Activated CD4-positive, alpha-beta memory T cell treated with anti-CD3 and anti-CD28 coated beads for 36 hours (primary cell): ENCODE results near the gene CDC27. TPM values are rescaled to one million over a fixed set of nuclear protein-coding genes. Genes with fewer than 3 reads are reported as not detected.
A peak's percentile ranks its signal among the peaks of the same experiment; 100 is the strongest.

ENCODE experiments used
- CTCF ChIA-PET: fragments of 350-600 bp; sonication (Branson Sonifier 250); formaldehyde crosslinking; loops from one replicate; lab custom pipeline; 2021; ENCODE audit warnings: antibody characterized with exemption, inconsistent platforms; lab: Charles Lee
- POLR2A ChIA-PET: fragments of 350-600 bp; sonication (Branson Sonifier 250); formaldehyde crosslinking; loops from one replicate; lab custom pipeline; 2021; ENCODE audit warnings: antibody characterized with exemption; lab: Charles Lee
- DNase-seq: peaks from one replicate; pipeline ENCODE4 v3.0.0-alpha.2; 2020
- H3K27ac Mint-ChIP-seq: one replicate; pipeline ENCODE4 v1.8.0; 2021; ENCODE audit warnings: mixed read lengths
- H3K27me3 Mint-ChIP-seq: one replicate; pipeline ENCODE4 v1.8.0; 2021; ENCODE audit warnings: mixed read lengths
- H3K36me3 Mint-ChIP-seq: one replicate; pipeline ENCODE4 v1.8.0; 2021; ENCODE audit warnings: mixed read lengths
- H3K4me1 Mint-ChIP-seq: one replicate; pipeline ENCODE4 v1.8.0; 2021; ENCODE audit warnings: low read depth, mixed read lengths
- H3K4me3 Mint-ChIP-seq: one replicate; pipeline ENCODE4 v1.8.0; 2021; ENCODE audit warnings: mild to moderate bottlenecking, mixed read lengths
- H3K9me3 Mint-ChIP-seq: one replicate; pipeline ENCODE4 v1.8.0; 2021; ENCODE audit warnings: mixed read lengths
- intact Hi-C: fragments of 100-400 bp; cut with micrococcal nuclease; formaldehyde crosslinking; loops from one replicate; pipeline ENCODE4 v1.15.1; 2023
- total RNA-seq, 2 experiments: library from RNA; stranded (reverse); gene quantifications; one replicate each; pipeline ENCODE4 v1.2.3, GENCODE V29; 2021

Gene CDC27
- total RNA-seq, 2 experiments from 2014 or later, result 113 to 133 TPM

- peak overlapping the region; percentile 95 for H3K27ac Mint-ChIP-seq
- peak overlapping the region; percentile 57 for H3K4me3 Mint-ChIP-seq
- no peaks in the 10 kb centered on the region for H3K36me3 Mint-ChIP-seq
- ChIA-PET POLR2A (interaction anchor here (1.0 to 2.7 kb wide), 2 partner anchors 15 kb away, joined by 6 to 15 read pairs; partner anchors contain the start of gene CDC27), CTCF (interaction anchor here (0.8 to 1.6 kb wide), 6 partner anchors 14 to 107 kb away, joined by 3 to 6 read pairs (median 3); no protein-coding TSS in a partner anchor)
- intact Hi-C loops, result loop anchor here (1.0 to 10.0 kb wide), 3 partner anchors 15 to 1990 kb away; partner anchors contain the start of gene CDC27
- no peaks in the 10 kb centered on the region for H3K9me3 Mint-ChIP-seq
- H3K4me1 Mint-ChIP-seq, result peaks cover 59% of the 10 kb centered on the region
- no peaks in the 10 kb centered on the region for H3K27me3 Mint-ChIP-seq
- DNase-seq, result peak; percentile 60
Observed at GRCh38 chr17:47204722-47205418, 15.8 kb upstream of the CDC27 start.

GRCh38 chr17:47203984-47204721 is 15.1 kb upstream of the CDC27 start:
- H3K4me3 Mint-ChIP-seq, result peak overlapping the region; percentile 57
- peaks cover 61% of the 10 kb centered on the region for H3K4me1 Mint-ChIP-seq
- H3K36me3 Mint-ChIP-seq, result no peaks in the 10 kb centered on the region
- peak overlapping the region; percentile 95 for H3K27ac Mint-ChIP-seq
- intact Hi-C loops, result loop anchor here (1.0 to 10.0 kb wide), 3 partner anchors 15 to 1991 kb away; partner anchors contain the start of gene CDC27
- ChIA-PET POLR2A (interaction anchor here (2.7 kb wide), 1 partner anchor 14 kb away, joined by 15 read pairs; the partner anchor contains the start of gene CDC27), CTCF (interaction anchor here (0.6 to 1.6 kb wide), 2 partner anchors 17 to 1015 kb away, joined by 3 to 6 read pairs; no protein-coding TSS in a partner anchor)
- no peaks in the 10 kb centered on the region for H3K9me3 Mint-ChIP-seq
- H3K27me3 Mint-ChIP-seq, result no peaks in the 10 kb centered on the region
- peak; percentile 84 for DNase-seq

DNA sequence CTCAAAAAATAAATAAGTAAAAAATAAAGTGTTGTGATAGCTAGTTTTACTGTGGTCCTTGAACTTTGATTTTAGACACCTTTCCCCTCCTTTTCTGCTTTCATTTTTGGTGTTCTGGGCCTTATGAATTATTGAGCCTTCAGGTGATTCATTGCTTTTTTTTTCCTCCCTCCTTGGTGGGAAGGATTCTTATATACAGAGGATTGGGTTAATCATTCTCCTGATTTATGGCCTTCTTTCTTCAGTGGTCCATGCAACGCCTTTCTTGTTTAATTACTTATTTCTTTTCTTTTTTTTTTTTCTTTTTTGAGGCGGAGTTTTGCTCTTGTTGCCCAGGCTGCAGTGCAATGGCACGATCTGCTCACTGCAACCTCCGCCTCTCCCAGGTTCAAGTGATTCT is 12.1 kb upstream of the CDC27 start:
- Mint-ChIP-seq H3K27me3 (no peaks in the 10 kb centered on the region), H3K27ac (no peak overlapping the region), H3K36me3 (no peaks in the 10 kb centered on the region), H3K9me3 (no peaks in the 10 kb centered on the region), H3K4me3 (no peak overlapping the region), H3K4me1 (peaks cover 41% of the 10 kb centered on the region)
- DNase-seq, result no peak
- intact Hi-C loops, result loop anchor here (10.0 kb wide), 1 partner anchor 1994 kb away; no protein-coding TSS in a partner anchor
- ChIA-PET POLR2A (no interaction called here), CTCF (interaction anchor here (0.7 kb wide), 1 partner anchor 14 kb away, joined by 3 read pairs; no protein-coding TSS in a partner anchor)

- no peaks in the 10 kb centered on the region for H3K27me3 Mint-ChIP-seq
- H3K9me3 Mint-ChIP-seq, result no peaks in the 10 kb centered on the region
- peaks cover 32% of the 10 kb centered on the region for H3K4me1 Mint-ChIP-seq
- intact Hi-C loops, result loop anchor here (10.0 kb wide), 1 partner anchor 1995 kb away; no protein-coding TSS in a partner anchor
- no peaks in the 10 kb centered on the region for H3K36me3 Mint-ChIP-seq
- ChIA-PET CTCF (no interaction called here), POLR2A (no interaction called here)
- no peak overlapping the region for H3K4me3 Mint-ChIP-seq
- no peak for DNase-seq
- no peak overlapping the region for H3K27ac Mint-ChIP-seq
Observed at GRCh38 chr17:47200325-47200664, 11.2 kb upstream of the CDC27 start.

GRCh38 chr17:47199627-47200324 is 10.7 kb upstream of the CDC27 start:
- CTCF ChIA-PET, result no interaction called here
- no peak for DNase-seq
- Mint-ChIP-seq H3K4me1 (peaks cover 27% of the 10 kb centered on the region), H3K4me3 (no peak overlapping the region), H3K36me3 (no peaks in the 10 kb centered on the region), H3K9me3 (no peaks in the 10 kb centered on the region), H3K27me3 (no peaks in the 10 kb centered on the region), H3K27ac (no peak overlapping the region)
- intact Hi-C loops, result loop anchor here (10.0 kb wide), 1 partner anchor 1995 kb away; no protein-coding TSS in a partner anchor
- POLR2A ChIA-PET, result no interaction called here

DNA sequence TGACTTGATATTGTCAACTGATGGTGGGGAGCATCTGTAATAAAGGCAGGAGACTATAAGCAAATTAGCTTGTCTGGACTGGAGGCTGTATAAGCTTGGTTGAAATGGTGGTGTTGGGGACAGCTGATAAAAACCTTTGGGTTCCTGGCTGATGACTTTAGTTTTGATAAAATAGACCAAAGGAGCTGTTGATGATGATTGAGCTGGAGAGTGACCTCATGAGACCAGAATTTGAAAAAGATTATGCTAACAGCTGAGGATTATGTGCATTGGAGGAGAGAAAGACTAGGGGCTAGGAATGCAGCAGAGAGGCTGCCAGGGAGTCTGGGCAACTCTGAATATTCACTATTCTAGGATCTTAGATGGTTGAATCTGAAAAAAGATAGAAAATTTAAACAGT is 8.7 kb upstream of the CDC27 start:
- POLR2A ChIA-PET, result interaction anchor here (0.6 to 1.0 kb wide), 2 partner anchors 9 to 33 kb away, joined by 3 read pairs; partner anchors contain the start of gene CDC27
- no peak for DNase-seq
- H3K9me3 Mint-ChIP-seq, result no peaks in the 10 kb centered on the region
- H3K36me3 Mint-ChIP-seq, result no peaks in the 10 kb centered on the region
- H3K27me3 Mint-ChIP-seq, result no peaks in the 10 kb centered on the region
- H3K27ac Mint-ChIP-seq, result no peak overlapping the region
- intact Hi-C loops, result no loop called here
- CTCF ChIA-PET, result interaction anchor here (0.8 kb wide), 1 partner anchor 118 kb away, joined by 3 read pairs; no protein-coding TSS in a partner anchor
- peaks cover 15% of the 10 kb centered on the region for H3K4me1 Mint-ChIP-seq
- H3K4me3 Mint-ChIP-seq, result no peak overlapping the region

DNA sequence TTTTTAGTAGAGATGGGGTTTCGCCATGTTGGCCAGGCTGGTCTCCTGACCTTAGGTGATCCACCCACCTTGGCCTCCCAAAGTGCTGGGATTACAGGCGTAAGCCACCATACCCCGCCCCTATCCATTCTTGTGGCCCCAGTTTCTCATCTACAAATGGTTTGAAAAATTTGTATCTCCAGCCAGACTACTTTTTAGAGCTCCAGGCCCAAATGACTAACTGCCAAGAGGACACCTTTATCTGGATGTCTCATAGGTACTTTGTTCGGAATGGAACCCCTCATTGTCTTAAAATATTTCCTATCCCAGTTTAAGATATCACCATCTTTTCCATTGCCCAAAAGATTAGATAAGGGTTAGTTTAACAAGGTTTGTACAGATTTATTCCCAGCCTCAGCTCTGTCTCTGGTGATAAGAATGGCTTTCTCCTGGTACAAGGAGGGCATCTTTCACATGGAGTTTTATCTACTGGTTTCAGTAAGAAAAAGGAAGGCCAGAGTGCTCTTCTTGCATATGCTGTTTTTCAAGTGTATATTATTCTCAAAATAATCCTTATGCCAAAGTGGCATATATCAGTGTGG is 4.9 kb upstream of the CDC27 start:
- H3K4me1 Mint-ChIP-seq, result peaks cover 23% of the 10 kb centered on the region
- POLR2A ChIA-PET, result no interaction called here

DNA sequence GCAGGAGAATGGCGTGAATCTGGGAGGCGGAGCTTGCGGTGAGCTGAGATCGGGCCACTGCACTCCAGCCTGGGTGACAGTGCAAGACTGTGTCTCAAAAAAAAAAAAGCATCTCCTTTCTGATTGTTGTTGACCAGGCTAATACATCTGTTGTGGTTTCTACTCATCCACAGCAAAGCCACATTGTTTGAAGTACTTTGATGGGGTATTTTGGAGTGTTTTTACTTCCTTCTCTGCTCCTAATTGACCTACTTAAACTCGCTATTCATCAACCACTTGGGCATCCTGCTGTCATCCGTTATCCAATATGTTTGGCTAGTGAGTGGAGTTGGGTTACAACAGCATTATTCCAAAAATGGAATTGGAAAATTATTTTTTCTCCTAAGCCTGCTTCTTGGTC is 3.5 kb upstream of the CDC27 start:
- Mint-ChIP-seq H3K36me3 (no peaks in the 10 kb centered on the region), H3K27ac (no peak overlapping the region), H3K27me3 (no peaks in the 10 kb centered on the region), H3K9me3 (no peaks in the 10 kb centered on the region), H3K4me3 (no peak overlapping the region), H3K4me1 (peaks cover 28% of the 10 kb centered on the region)
- ChIA-PET CTCF (no interaction called here), POLR2A (no interaction called here)
- no peak for DNase-seq
- intact Hi-C loops, result no loop called here

More for the DNA sequence above, 4.9 kb upstream of the CDC27 start:
- Mint-ChIP-seq H3K36me3 (no peaks in the 10 kb centered on the region), H3K9me3 (no peaks in the 10 kb centered on the region), H3K27me3 (no peaks in the 10 kb centered on the region), H3K4me3 (no peak overlapping the region), H3K27ac (no peak overlapping the region)
- intact Hi-C loops, result no loop called here
- CTCF ChIA-PET, result no interaction called here
- DNase-seq, result no peak

- DNase-seq, result no peak
- no peaks in the 10 kb centered on the region for H3K9me3 Mint-ChIP-seq
- CTCF ChIA-PET, result interaction anchor here (0.7 to 2.9 kb wide), 2 partner anchors 39 to 125 kb away, joined by 3 to 7 read pairs; no protein-coding TSS in a partner anchor
- intact Hi-C loops, result no loop called here
- H3K27me3 Mint-ChIP-seq, result no peaks in the 10 kb centered on the region
- POLR2A ChIA-PET, result interaction anchor here (1.0 to 2.6 kb wide), 2 partner anchors 14 to 30 kb away, joined by 3 to 15 read pairs; no protein-coding TSS in a partner anchor
- H3K36me3 Mint-ChIP-seq, result peaks cover 6% of the 10 kb centered on the region
- no peak overlapping the region for H3K4me3 Mint-ChIP-seq
- peaks cover 39% of the 10 kb centered on the region for H3K4me1 Mint-ChIP-seq
- no peak overlapping the region for H3K27ac Mint-ChIP-seq
Observed at GRCh38 chr17:47190770-47191169, 1.7 kb upstream of the CDC27 start.

DNA sequence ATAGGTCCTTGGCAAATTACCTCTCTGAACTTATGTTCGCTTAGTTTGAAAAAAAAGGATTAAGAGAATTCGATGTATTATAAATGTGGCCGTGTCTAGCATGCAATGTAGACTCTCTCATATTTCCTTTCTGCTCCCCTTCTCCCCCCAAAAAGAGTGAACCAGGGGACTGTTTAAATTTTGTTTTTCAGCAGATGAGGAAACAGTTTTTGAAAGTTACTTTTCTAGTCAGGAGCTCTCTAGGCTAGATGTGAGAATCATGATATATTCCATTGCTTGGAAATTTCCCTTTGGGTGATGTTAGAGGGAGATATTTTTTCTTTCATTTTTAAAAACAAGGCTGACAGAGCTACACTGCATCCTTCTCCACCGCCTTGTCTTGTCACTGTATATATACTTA is 1.1 kb upstream of the CDC27 start:
- Mint-ChIP-seq H3K27ac (no peak overlapping the region), H3K9me3 (no peaks in the 10 kb centered on the region), H3K36me3 (peaks cover 6% of the 10 kb centered on the region), H3K4me3 (peak overlapping the region; percentile 93), H3K27me3 (no peaks in the 10 kb centered on the region), H3K4me1 (peaks cover 40% of the 10 kb centered on the region)
- DNase-seq, result no peak
- POLR2A ChIA-PET, result interaction anchor here (1.3 to 2.6 kb wide), 3 partner anchors 13 to 29 kb away, joined by 3 to 15 read pairs (median 4); no protein-coding TSS in a partner anchor
- intact Hi-C loops, result no loop called here
- CTCF ChIA-PET, result interaction anchor here (1.0 to 2.9 kb wide), 2 partner anchors 40 to 126 kb away, joined by 3 to 7 read pairs; no protein-coding TSS in a partner anchor

DNA sequence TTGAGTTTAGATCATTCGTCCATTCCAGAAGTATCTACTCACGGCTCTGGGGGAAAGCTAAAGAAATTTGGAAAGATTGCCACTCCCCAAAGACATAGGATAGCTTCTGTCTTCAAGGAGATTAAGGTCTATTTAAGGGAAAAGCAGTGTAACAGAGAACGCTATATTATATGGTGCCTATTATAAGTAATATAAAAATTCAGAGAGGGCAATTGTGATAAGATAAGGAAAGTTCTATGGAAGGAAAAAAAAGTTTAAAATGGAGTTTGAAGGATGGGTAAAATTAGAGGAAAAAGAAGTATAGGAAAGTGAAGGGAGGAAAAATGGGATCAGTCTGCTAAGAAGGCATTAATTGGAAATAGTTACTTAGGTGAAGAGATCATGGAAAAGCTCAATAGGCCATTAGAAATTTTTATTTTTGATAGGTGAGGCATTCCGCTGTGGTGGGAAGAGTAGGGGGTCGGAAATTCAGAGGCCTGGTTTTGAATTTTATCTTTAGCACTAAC is 690 bp upstream of the CDC27 start:
- peak overlapping the region; percentile 90 for H3K27ac Mint-ChIP-seq

More for the DNA sequence above, 690 bp upstream of the CDC27 start:
- POLR2A ChIA-PET, result interaction anchor here (0.6 to 2.6 kb wide), 5 partner anchors 8 to 86 kb away, joined by 3 to 15 read pairs (median 4); no protein-coding TSS in a partner anchor
- peaks cover 41% of the 10 kb centered on the region for H3K4me1 Mint-ChIP-seq
- no peaks in the 10 kb centered on the region for H3K9me3 Mint-ChIP-seq
- H3K27me3 Mint-ChIP-seq, result no peaks in the 10 kb centered on the region
- no peak for DNase-seq
- peak overlapping the region; percentile 93 for H3K4me3 Mint-ChIP-seq
- intact Hi-C loops, result loop anchor here (1.0 kb wide), 1 partner anchor 15 kb away; no protein-coding TSS in a partner anchor
- CTCF ChIA-PET, result interaction anchor here (1.0 to 2.9 kb wide), 2 partner anchors 40 to 127 kb away, joined by 3 to 7 read pairs; no protein-coding TSS in a partner anchor
- peaks cover 6% of the 10 kb centered on the region for H3K36me3 Mint-ChIP-seq
